ENCODE results near the gene KCNMB4.

Gene KCNMB4

DNA sequence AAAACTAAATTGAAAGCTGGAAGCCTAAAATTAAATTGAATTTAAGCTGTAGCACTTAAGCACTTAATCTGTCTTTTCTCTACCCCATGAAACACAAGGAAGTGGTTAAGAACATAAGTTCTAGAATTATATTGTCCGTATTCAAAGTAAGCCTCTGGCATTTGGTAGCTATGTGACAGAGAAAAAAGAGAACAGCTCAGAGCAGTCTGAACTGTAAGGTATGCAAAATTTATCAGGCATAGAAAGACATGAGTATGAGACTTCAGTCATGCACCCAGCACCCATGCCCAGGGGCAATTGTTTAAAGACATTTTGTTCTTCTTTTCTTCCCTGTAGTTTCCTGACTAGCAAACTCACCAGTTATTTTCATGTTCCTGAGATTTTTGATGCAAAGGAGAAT, 116.7 kb downstream of the KCNMB4 start:
- H3K4me1 Mint-ChIP-seq (ENCODE audit: low read depth): no peaks in the 10 kb centered on the region
- no peak overlapping the region for H3K4me3 Mint-ChIP-seq
- no peak overlapping the region for H3K27ac Mint-ChIP-seq
- H3K36me3 Mint-ChIP-seq (ENCODE audit: low read depth): no peaks in the 10 kb centered on the region
- no peaks in the 10 kb centered on the region for H3K9me3 Mint-ChIP-seq
- H3K27me3 Mint-ChIP-seq (ENCODE audit: low read depth): peaks cover 3% of the 10 kb centered on the region
